K562 (cell line): Measurements from ENCODE around the gene IL6ST. TPM values are rescaled to one million over a fixed set of nuclear protein-coding genes. Genes with fewer than 3 reads are reported as not detected.

Experiments
- ATAC-seq: fragments of 200-7000 bp; cut with Tn5 transposase; 3 replicates; pipeline ENCODE4 v1.9.1; 2020; ENCODE audit warnings: moderate library complexity
- BruUV-seq: library from RNA; stranded (reverse); fragments of 400-500 nt; replicated peaks from 2 replicates; lab custom pipeline; 2021; lab: Mats Ljungman, UMichigan
- CTCF ChIA-PET: fragments of 300-600 bp; formaldehyde crosslinking; extraction: SDS; loops from one replicate; lab custom pipeline; 2021; ENCODE audit warnings: low intra/inter-chr PET ratio; lab: Yijun Ruan, JAX
- POLR2A ChIA-PET: fragments of 300-600, 350-650 bp; sonication (Branson Sonifier 250); formaldehyde crosslinking; extraction: SDS; loops from one replicate; lab custom pipeline; 2021; ENCODE audit warnings: antibody characterized with exemption, inconsistent platforms; lab: Yijun Ruan, JAX
- DNase-seq, 4 experiments: peaks; one replicate each; pipeline versions ENCODE4 v3.0.0 to v3.0.0-alpha.2; 2011 to 2018; ENCODE audit warnings: low spot score in 3 of 4, mixed read lengths in 3 of 4; ENCODE audit errors: extremely low read depth in 1 of 4
- FAIRE-seq: peaks from 2 replicates; lab custom pipeline; 2011; peaks lifted over from hg19 to GRCh38; lab: Jason Lieb, UNC
- H2AFZ ChIP-seq: 2 replicates; pipeline ENCODE4 v1.6.0; 2011; ENCODE audit warnings: low read depth, low read length, control low read depth, inconsistent platforms
- H3K27ac ChIP-seq: fragments of 200-600 bp; 3 replicates; pipeline ENCODE4 v1.8.0; 2011; ENCODE audit warnings: low read depth, mild to moderate bottlenecking, control low read depth, inconsistent platforms, low read length, moderate library complexity, mixed read lengths; ENCODE audit errors: extremely low read depth
- H3K27me3 ChIP-seq, 2 experiments: fragments of 300-600 bp in 1 of 2; 2 replicates in 1 of 2; 3 replicates in 1 of 2; pipeline versions ENCODE4 v1.6.0 to v1.8.0; 2011; ENCODE audit warnings: inconsistent platforms in 2 of 2, low read length in 2 of 2, mild to moderate bottlenecking in 1 of 2, mixed read lengths in 1 of 2, moderate library complexity in 1 of 2; ENCODE audit not compliant: control insufficient read depth in 2 of 2, insufficient read depth in 2 of 2
- H3K36me3 ChIP-seq: fragments of 300-600 bp; 3 replicates; pipeline ENCODE4 v1.8.0; 2011; ENCODE audit warnings: mild to moderate bottlenecking, low read length, inconsistent platforms; ENCODE audit not compliant: control insufficient read depth, insufficient read depth
- H3K4me1 ChIP-seq, 2 experiments: fragments of 200-600 bp in 1 of 2; replicated peaks in 1 of 2; 2 replicates in 1 of 2; 3 replicates in 1 of 2; pipeline versions ENCODE4 v1.5.1 to v1.8.0; 2011; ENCODE audit warnings: inconsistent platforms in 2 of 2, low read length in 2 of 2, mild to moderate bottlenecking in 1 of 2, mixed read lengths in 1 of 2, moderate library complexity in 1 of 2; ENCODE audit not compliant: control insufficient read depth in 2 of 2, insufficient read depth in 2 of 2
- H3K4me2 ChIP-seq: 2 replicates; pipeline ENCODE4 v1.6.1; 2011; ENCODE audit warnings: low read length, control low read depth, inconsistent platforms, mixed read lengths; ENCODE audit not compliant: insufficient read depth
- H3K4me3 ChIP-seq: fragments of 200-600 bp; sonication (generic), shearing (Covaris generic); 2 replicates; pipeline ENCODE4 v1.5.1; 2016; ENCODE audit warnings: control low read depth, inconsistent platforms
- H3K79me2 ChIP-seq: fragments of 200-600 bp; 3 replicates; pipeline ENCODE4 v1.8.0; 2011; ENCODE audit warnings: low read length, inconsistent platforms; ENCODE audit not compliant: control insufficient read depth, insufficient read depth
- H3K9ac ChIP-seq, 2 experiments: 2 replicates each; pipeline versions ENCODE4 v1.6.0 to v1.6.1; 2011; ENCODE audit warnings: low read depth in 2 of 2, low read length in 2 of 2, control low read depth in 1 of 2, inconsistent platforms in 1 of 2, mild to moderate bottlenecking in 1 of 2, mixed read lengths in 1 of 2; ENCODE audit not compliant: insufficient read depth in 1 of 2
- H3K9me1 ChIP-seq: one replicate; pipeline ENCODE4 v1.6.0; 2011; ENCODE audit warnings: inconsistent platforms, mild to moderate bottlenecking, low read length, moderate library complexity; ENCODE audit not compliant: control insufficient read depth, insufficient read depth
- H3K9me3 ChIP-seq: replicated peaks from 2 replicates; pipeline ENCODE4 v1.5.1; 2011; ENCODE audit warnings: low read depth, low read length, inconsistent platforms; ENCODE audit not compliant: control insufficient read depth, insufficient read depth
- H4K20me1 ChIP-seq: replicated peaks from 2 replicates; pipeline ENCODE4 v1.6.1; 2011; ENCODE audit warnings: low read length, inconsistent platforms, mixed read lengths; ENCODE audit not compliant: control insufficient read depth, insufficient read depth
- ADNP ChIP-seq: fragments of 200-800 bp; sonication (Bioruptor generic); IDR thresholded peaks from 2 replicates; pipeline ENCODE4 v1.6.1; 2016; ENCODE audit warnings: missing genetic modification characterization, missing compliant biosample characterization
- CBFB ChIP-seq: sonication (generic); formaldehyde crosslinking; IDR thresholded peaks from 2 replicates; pipeline ENCODE4 v1.4.0; 2020; ENCODE audit warnings: mild to moderate bottlenecking, missing genetic modification reagents
- HDGF ChIP-seq: fragments of 450-650 bp; IDR thresholded peaks from 2 replicates; pipeline ENCODE4 v1.6.1; 2016
- HLTF ChIP-seq: fragments of 450-650 bp; IDR thresholded peaks from 2 replicates; pipeline ENCODE4 v1.6.1; 2016
- NR2F6 ChIP-seq: fragments of 450-650 bp; formaldehyde crosslinking; IDR thresholded peaks from 2 replicates; pipeline ENCODE4 v1.4.0; 2020; ENCODE audit warnings: mild to moderate bottlenecking
- POLR2B ChIP-seq: fragments of 450-650 bp; IDR thresholded peaks from 2 replicates; pipeline ENCODE4 v1.6.1; 2018; ENCODE audit warnings: low read depth; ENCODE audit not compliant: partially characterized antibody
- RBM15 ChIP-seq: fragments of 200-400 bp; formaldehyde crosslinking; IDR thresholded peaks from 2 replicates; pipeline ENCODE4 v1.6.1; 2018; ENCODE audit warnings: mild to moderate bottlenecking, low read length, moderate library complexity; ENCODE audit not compliant: insufficient read depth
- TBP ChIP-seq: optimal IDR thresholded peaks from 2 replicates; pipeline ENCODE3; 2011; ENCODE audit warnings: low read depth, low read length, improper control_type of control experiment
- TSC22D4 ChIP-seq: fragments of 450-650 bp; IDR thresholded peaks from 2 replicates; pipeline ENCODE4 v1.6.1; 2016; ENCODE audit warnings: missing genetic modification characterization, missing biosample characterization, control low read depth
- ZNF785 ChIP-seq: fragments of 250-450 bp; sonication (Bioruptor Pico); IDR thresholded peaks from 2 replicates; pipeline ENCODE4 v1.4.0; 2020; ENCODE audit warnings: mild to moderate bottlenecking
- WGBS: fragments of 100-300 bp; shearing (Covaris generic); methylation state at CpG from one replicate; pipeline ENCODE4 v1.1.6; 2016; ENCODE audit warnings: low coverage, mixed read lengths; ENCODE audit not compliant: insufficient coverage; ENCODE audit errors: missing lambda C conversion rate; 5-methylcytosine and 5-hydroxymethylcytosine counted together
- in situ Hi-C: fragments of 300-500 bp; cut with MboI; formaldehyde crosslinking; loops from 4 replicates; pipeline ENCODE4 v1.15.0; 2018; ENCODE audit warnings: inconsistent platforms, mixed read lengths
- intact Hi-C: fragments of 100-400 bp; cut with micrococcal nuclease; formaldehyde crosslinking; loops from 2 replicates; pipeline ENCODE4 v1.14.2; 2022
- polyA plus RNA-seq, 8 experiments: library from polyadenylated mRNA; depleted of rRNA in 4 of 8; stranded (reverse) in 5 of 8; unstranded in 3 of 8; fragments of >200 nt; fragmentation: Nextera tagmentation in 2 of 8; fragmentation: Illumina TruSeq in 1 of 8; extraction: Ambion mirVana in 2 of 8; extraction: Trizol in 1 of 8; gene quantifications; 2 replicates each; pipeline versions ENCODE4 v1.2.1 to v1.2.3, GENCODE V29; 2011 to 2014; ENCODE audit warnings: inconsistent platforms in 1 of 8, missing spikeins in 1 of 8
- total RNA-seq, 7 experiments: library from RNA; depleted of rRNA in 6 of 7; stranded (reverse); fragments of >200 nt in 6 of 7; fragmentation: Illumina TruSeq in 2 of 7; extraction: Trizol in 2 of 7; gene quantifications; 2 replicates each; pipeline versions ENCODE4 v1.2.1 to v1.2.3, GENCODE V29; 2011 to 2021; ENCODE audit warnings: low replicate concordance in 1 of 7
- TF ChIP-seq, protein P1 (sequence below): fragments of 250-450 bp; sonication (Bioruptor Pico); IDR thresholded peaks from 2 replicates; pipeline ENCODE4 v1.8.0; 2022; ENCODE audit warnings: moderate library complexity, mild to moderate bottlenecking, inconsistent platforms

Gene IL6ST
- total and polyA plus RNA-seq, 9 of the 15 experiments (the other 6 are each of a cell fraction or from before 2014, with no cell fraction given) = 2.0 to 27.0 (median 7.9) TPM

DNA sequence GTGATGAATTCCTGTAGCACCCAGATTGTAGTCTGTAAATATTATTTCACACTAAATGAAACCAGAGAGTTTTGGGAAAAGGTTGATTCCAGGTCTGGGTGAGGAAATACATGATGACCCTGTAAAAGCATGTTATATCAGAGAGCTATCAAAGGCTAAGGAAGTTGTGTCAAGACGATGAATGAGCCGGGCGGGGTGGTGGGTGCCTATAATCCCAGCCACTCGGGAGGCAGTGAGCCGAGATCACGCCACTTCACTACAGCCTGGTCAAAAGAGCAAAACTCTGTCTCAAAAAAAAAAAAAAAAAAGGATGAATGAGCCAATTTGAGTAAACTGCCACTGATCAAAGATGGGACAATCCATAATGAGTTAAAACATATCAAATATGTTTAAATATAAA, 29.2 kb downstream of the IL6ST start:
- Histone ChIP-seq H3K4me3 (no peak overlapping the region), H3K4me2 (no peak overlapping the region), H3K36me3 (no peaks in the 10 kb centered on the region), H3K9ac (no peak overlapping the region), H3K4me1 (no peaks in the 10 kb centered on the region)
- POLR2A ChIA-PET = interaction anchor here (0.6 kb wide), 1 partner anchor 361 kb away, joined by 3 read pairs; no protein-coding TSS in a partner anchor
- in situ Hi-C loops = no loop called here
- intact Hi-C loops = no loop called here
- FAIRE-seq (no peak), ATAC-seq (no peak)
- TF ChIP-seq CBFB (no peak), TBP (no peak), POLR2B (no peak), HDGF (no peak), NR2F6 (CRISPR knock-in tag) (no peak), TSC22D4 (tag) (no peak), HLTF (no peak), RBM15 (no peak), ZNF785 (CRISPR knock-in tag) (no peak), ADNP (tag) (no peak)
- TF ChIP-seq, protein P1, sequence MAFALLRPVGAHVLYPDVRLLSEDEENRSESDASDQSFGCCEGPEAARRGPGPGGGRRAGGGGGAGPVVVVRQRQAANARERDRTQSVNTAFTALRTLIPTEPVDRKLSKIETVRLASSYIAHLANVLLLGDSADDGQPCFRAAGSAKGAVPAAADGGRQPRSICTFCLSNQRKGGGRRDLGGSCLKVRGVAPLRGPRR (CRISPR knock-in tag) = no peak
- TF ChIP-seq, all 486 proteins: peak for 0
- Histone ChIP-seq H2AFZ (no peak overlapping the region), H3K9me1 (no peaks in the 10 kb centered on the region), H3K79me2 (no peaks in the 10 kb centered on the region), H4K20me1 (no peaks in the 10 kb centered on the region), H3K27ac (no peak overlapping the region), H3K27me3 (no peaks in the 10 kb centered on the region), H3K9me3 (no peaks in the 10 kb centered on the region)
- 82% methylated on average over 6 of the region's 6 CpGs for WGBS
- no peak for DNase-seq
- CTCF ChIA-PET = no interaction called here
- BruUV-seq = no TSS peak
